HG02938 (cell line): Measurements from ENCODE around the gene CHAC2.
A peak's percentile ranks its signal among the peaks of the same experiment; 100 is the strongest.
"Not testable (repeated sequence)": the region's sequence is repeated elsewhere in the genome, so short reads cannot be mapped to it uniquely, and the experiment has no call there.

Experiments
- ATAC-seq: cut with Tn5 transposase; IDR thresholded peaks from one replicate; pipeline ENCODE4 v1.9.1; 2021; ENCODE audit warnings: mild to moderate bottlenecking, moderate library complexity; ENCODE audit not compliant: unreplicated experiment

CHAC2 gene

GRCh38 chr2:53777134-53777533 lies 9.5 kb downstream of the CHAC2 start:
- no peak for ATAC-seq

- ATAC-seq: no peak
Observed at GRCh38 chr2:53778536-53779162, 11.0 kb downstream of the CHAC2 start.

- no peak for ATAC-seq
Observed at GRCh38 chr2:53780056-53780455, 12.5 kb downstream of the CHAC2 start.

GRCh38 chr2:53782676-53783075 lies 15.1 kb downstream of the CHAC2 start:
- no peak for ATAC-seq

- ATAC-seq: no peak
Observed at GRCh38 chr2:53784436-53784835, 16.8 kb downstream of the CHAC2 start.

GRCh38 chr2:53785366-53785765 lies 17.8 kb downstream of the CHAC2 start:
- ATAC-seq: no peak

GRCh38 chr2:53786352-53786704 lies 18.7 kb downstream of the CHAC2 start:
- ATAC-seq: peak; percentile 23

GRCh38 chr2:53786705-53787613 lies 19.4 kb downstream of the CHAC2 start, which contains the start of the genes ASB3 and ERLEC1:
ASB3 (minus strand) TSS chr2:53786953; CDS start chr2:53765572, 21,381 bp downstream.
ERLEC1 (plus strand) TSS chr2:53787044; CDS start chr2:53787211, 167 bp downstream.
- peak; percentile 91 for ATAC-seq

GRCh38 chr2:53787614-53788289 lies 20.1 kb downstream of the CHAC2 start:
- no peak for ATAC-seq

- no peak for ATAC-seq
Observed at GRCh38 chr2:53793261-53793660, 25.7 kb downstream of the CHAC2 start.

- no peak for ATAC-seq
Observed at GRCh38 chr2:53793821-53794220, 26.2 kb downstream of the CHAC2 start.

- ATAC-seq: no peak
Observed at GRCh38 chr2:53801547-53801946, 33.9 kb downstream of the CHAC2 start.

GRCh38 chr2:53802617-53803151 lies 35.1 kb downstream of the CHAC2 start:
- no peak for ATAC-seq

- ATAC-seq: no peak
Observed at GRCh38 chr2:53811601-53812000, 44.0 kb downstream of the CHAC2 start.

GRCh38 chr2:53813151-53813550 lies 45.5 kb downstream of the CHAC2 start:
- no peak for ATAC-seq

- no peak for ATAC-seq
Observed at GRCh38 chr2:53818854-53819435, 51.3 kb downstream of the CHAC2 start.

GRCh38 chr2:53819634-53820033 lies 52.0 kb downstream of the CHAC2 start:
- ATAC-seq: no peak

GRCh38 chr2:53820048-53820447 lies 52.4 kb downstream of the CHAC2 start:
- no peak for ATAC-seq

GRCh38 chr2:53820711-53821110 lies 53.1 kb downstream of the CHAC2 start:
- no peak for ATAC-seq

GRCh38 chr2:53821810-53822209 lies 54.2 kb downstream of the CHAC2 start:
- ATAC-seq: no peak

GRCh38 chr2:53823639-53824038 lies 56.0 kb downstream of the CHAC2 start:
- not testable (repeated sequence) for ATAC-seq
